ENCODE data around the gene VPS37D.

VPS37D gene

DNA sequence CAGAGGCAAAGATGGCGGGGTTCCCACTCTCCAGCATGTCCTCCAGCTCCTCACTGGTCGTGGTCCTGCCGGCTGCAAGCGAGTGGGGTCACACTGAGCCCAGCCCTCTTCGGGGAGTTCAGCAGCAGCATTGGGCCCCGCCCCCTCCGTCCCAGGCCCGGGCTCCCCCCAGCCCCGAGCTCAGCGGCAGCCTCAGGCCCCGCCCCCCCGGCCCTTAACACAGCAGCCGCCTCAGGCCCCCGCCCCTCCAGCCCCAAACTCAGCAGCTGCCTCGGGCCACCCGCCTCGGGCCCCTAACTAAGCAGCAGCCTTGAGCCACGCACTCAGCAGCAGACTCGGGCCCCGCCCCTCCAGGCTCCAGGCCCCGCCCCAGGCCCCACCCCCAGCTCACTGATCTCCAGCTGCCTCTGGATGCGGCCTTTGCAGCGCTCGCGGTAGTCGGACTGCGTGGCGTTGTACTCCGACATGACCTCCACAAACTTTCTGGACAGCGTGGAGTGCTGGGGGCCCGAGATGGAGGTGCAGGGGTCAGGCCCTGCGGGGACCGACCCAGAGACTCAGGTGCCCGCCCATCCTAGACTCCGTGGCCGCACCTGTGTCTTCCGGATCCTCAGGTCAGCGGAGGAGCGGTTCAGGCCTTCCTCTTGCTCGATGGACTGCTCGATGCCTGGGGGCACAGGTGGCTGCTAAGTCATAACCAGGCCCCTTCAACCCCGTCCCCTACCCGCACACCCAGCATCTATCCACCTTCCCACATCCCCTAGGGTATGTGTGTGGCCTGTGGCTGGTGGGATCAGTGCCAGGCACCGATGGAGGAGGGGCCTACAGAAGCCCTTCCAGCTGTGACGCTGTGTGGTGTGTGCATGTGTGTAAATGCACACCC is 36.4 kb downstream of the VPS37D start:
- no peak overlapping the region for H2AK5ac ChIP-seq (ENCODE audit: low read length)
- H3K4me2 ChIP-seq (ENCODE audit: low read length): no peak overlapping the region
- no peak overlapping the region for H3K18ac ChIP-seq (ENCODE audit: low read length)
- no peaks in the 10 kb centered on the region for H3K79me2 ChIP-seq (ENCODE audit: control insufficient read depth, insufficient read depth, low read length)
- H3K79me1 ChIP-seq (ENCODE audit: low read length): no peaks in the 10 kb centered on the region
- H3K4me1 ChIP-seq (ENCODE audit: control insufficient read depth, low read depth, low read length): no peaks in the 10 kb centered on the region
- no peak overlapping the region for H4K5ac ChIP-seq (ENCODE audit: low read length)
- H3K23ac ChIP-seq (ENCODE audit: low read length): no peak overlapping the region
- H3K36me3 ChIP-seq (ENCODE audit: control insufficient read depth, insufficient read depth, low read length): no peaks in the 10 kb centered on the region
- H2BK15ac ChIP-seq (replicated peaks; ENCODE audit: low read depth): no peak overlapping the region
- H3K27me3 ChIP-seq (ENCODE audit: insufficient read depth, low read length, poor library complexity): no peaks in the 10 kb centered on the region
- H3K56ac ChIP-seq (ENCODE audit: low read length): no peak overlapping the region
- H3K27ac ChIP-seq (ENCODE audit: low read depth, low read length): no peak overlapping the region
- no peak overlapping the region for H2BK120ac ChIP-seq (ENCODE audit: low read depth, low read length)
- H3K4me3 ChIP-seq (ENCODE audit: low read length): no peak overlapping the region
- no peak overlapping the region for H3K4ac ChIP-seq (ENCODE audit: low read depth, low read length)
- WGBS (ENCODE audit: extremely low coverage, insufficient coverage, low lambda C conversion rate): no CpG with 5 or more reads among the region's 45 CpGs
- peak; percentile 83 for DNase-seq
- H4K8ac ChIP-seq (ENCODE audit: low read depth, low read length): no peak overlapping the region
- H3K9ac ChIP-seq (ENCODE audit: low read length): peak overlapping the region; percentile 18
- no peak overlapping the region for H2BK5ac ChIP-seq (ENCODE audit: low read length)

- H3K23ac ChIP-seq (ENCODE audit: low read length): no peak overlapping the region
- H4K8ac ChIP-seq (ENCODE audit: low read depth, low read length): no peak overlapping the region
- H3K27ac ChIP-seq (ENCODE audit: low read depth, low read length): no peak overlapping the region
- no peak overlapping the region for H2BK120ac ChIP-seq (ENCODE audit: low read depth, low read length)
- H2AK5ac ChIP-seq (ENCODE audit: low read length): no peak overlapping the region
- no peak overlapping the region for H2BK5ac ChIP-seq (ENCODE audit: low read length)
- H3K79me1 ChIP-seq (ENCODE audit: low read length): no peaks in the 10 kb centered on the region
- no peak overlapping the region for H2BK15ac ChIP-seq (replicated peaks; ENCODE audit: low read depth)
- WGBS (ENCODE audit: extremely low coverage, insufficient coverage, low lambda C conversion rate): no CpG with 5 or more reads among the region's 23 CpGs
- no peak overlapping the region for H3K4ac ChIP-seq (ENCODE audit: low read depth, low read length)
- no peaks in the 10 kb centered on the region for H3K27me3 ChIP-seq (ENCODE audit: insufficient read depth, low read length, poor library complexity)
- H4K5ac ChIP-seq (ENCODE audit: low read length): no peak overlapping the region
- no peaks in the 10 kb centered on the region for H3K36me3 ChIP-seq (ENCODE audit: control insufficient read depth, insufficient read depth, low read length)
- no peak overlapping the region for H3K4me3 ChIP-seq (ENCODE audit: low read length)
- no peak overlapping the region for H3K9ac ChIP-seq (ENCODE audit: low read length)
- no peak overlapping the region for H3K4me2 ChIP-seq (ENCODE audit: low read length)
- H3K56ac ChIP-seq (ENCODE audit: low read length): no peak overlapping the region
- no peaks in the 10 kb centered on the region for H3K79me2 ChIP-seq (ENCODE audit: control insufficient read depth, insufficient read depth, low read length)
- no peak overlapping the region for H3K18ac ChIP-seq (ENCODE audit: low read length)
- DNase-seq: no peak
- H3K4me1 ChIP-seq (ENCODE audit: control insufficient read depth, low read depth, low read length): no peaks in the 10 kb centered on the region
These were observed 37.3 kb downstream of the VPS37D start for GRCh38 chr7:73704640-73705550.

- H2BK120ac ChIP-seq (ENCODE audit: low read depth, low read length): no peak overlapping the region
- H4K8ac ChIP-seq (ENCODE audit: low read depth, low read length): no peak overlapping the region
- DNase-seq: no peak
- no peaks in the 10 kb centered on the region for H3K4me1 ChIP-seq (ENCODE audit: control insufficient read depth, low read depth, low read length)
- no CpG with 5 or more reads among the region's 10 CpGs for WGBS (ENCODE audit: extremely low coverage, insufficient coverage, low lambda C conversion rate)
- no peaks in the 10 kb centered on the region for H3K79me2 ChIP-seq (ENCODE audit: control insufficient read depth, insufficient read depth, low read length)
- H2BK15ac ChIP-seq (replicated peaks; ENCODE audit: low read depth): no peak overlapping the region
- no peak overlapping the region for H3K9ac ChIP-seq (ENCODE audit: low read length)
- H3K4me2 ChIP-seq (ENCODE audit: low read length): no peak overlapping the region
- no peak overlapping the region for H3K4me3 ChIP-seq (ENCODE audit: low read length)
- no peak overlapping the region for H3K27ac ChIP-seq (ENCODE audit: low read depth, low read length)
- no peak overlapping the region for H4K5ac ChIP-seq (ENCODE audit: low read length)
- no peak overlapping the region for H3K23ac ChIP-seq (ENCODE audit: low read length)
- no peak overlapping the region for H2BK5ac ChIP-seq (ENCODE audit: low read length)
- no peaks in the 10 kb centered on the region for H3K79me1 ChIP-seq (ENCODE audit: low read length)
- H3K18ac ChIP-seq (ENCODE audit: low read length): no peak overlapping the region
- H3K56ac ChIP-seq (ENCODE audit: low read length): no peak overlapping the region
- no peak overlapping the region for H3K4ac ChIP-seq (ENCODE audit: low read depth, low read length)
- no peak overlapping the region for H2AK5ac ChIP-seq (ENCODE audit: low read length)
- H3K36me3 ChIP-seq (ENCODE audit: control insufficient read depth, insufficient read depth, low read length): no peaks in the 10 kb centered on the region
- no peaks in the 10 kb centered on the region for H3K27me3 ChIP-seq (ENCODE audit: insufficient read depth, low read length, poor library complexity)
These were observed 37.9 kb downstream of the VPS37D start for GRCh38 chr7:73705551-73705920.

DNA sequence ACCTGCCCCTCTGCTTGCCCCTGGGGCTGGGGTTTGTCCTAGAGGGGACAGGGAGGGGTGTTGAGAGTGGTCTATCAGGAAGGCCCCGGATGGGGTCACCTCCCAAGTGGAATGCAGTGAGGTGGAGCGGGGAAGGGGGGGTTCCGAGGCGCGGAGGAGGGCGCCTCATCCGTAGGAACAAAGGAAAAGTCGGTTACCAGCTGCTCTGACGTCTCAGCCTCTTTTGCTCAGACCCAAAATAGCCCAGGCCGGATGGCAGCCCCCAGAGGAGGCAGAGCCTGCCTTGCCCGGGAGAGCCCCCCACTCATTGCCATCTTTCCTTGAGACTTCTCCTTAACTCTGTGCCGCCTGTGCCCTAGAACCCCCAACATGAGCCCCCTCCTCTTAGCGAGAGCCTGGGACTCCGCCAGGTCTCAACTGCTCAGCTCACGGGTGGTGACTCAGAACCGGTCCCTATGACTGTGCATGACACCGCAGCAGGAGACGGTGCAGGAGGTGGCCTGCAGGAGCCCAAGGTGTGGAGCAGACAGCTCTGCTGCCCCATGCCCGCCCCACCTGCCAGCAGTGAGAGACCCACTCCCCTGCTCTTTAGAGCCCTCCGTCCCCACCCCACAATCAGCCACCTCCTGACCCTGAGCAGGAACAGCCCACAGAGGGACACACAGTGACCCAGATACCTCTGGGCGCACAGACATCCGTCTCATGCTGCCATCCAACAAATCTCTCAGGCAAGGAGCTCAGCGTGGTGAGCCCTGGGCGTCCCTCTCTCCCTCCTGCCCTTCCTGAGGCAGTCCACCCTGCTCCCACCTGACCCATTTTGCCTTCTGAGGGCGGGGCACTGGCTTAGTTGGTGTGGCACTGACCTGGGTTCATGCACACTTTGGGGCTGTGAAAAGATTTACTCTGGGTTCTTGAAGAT is 38.8 kb downstream of the VPS37D start:
- H3K79me2 ChIP-seq (ENCODE audit: control insufficient read depth, insufficient read depth, low read length): no peaks in the 10 kb centered on the region
- no peaks in the 10 kb centered on the region for H3K79me1 ChIP-seq (ENCODE audit: low read length)
- H3K27me3 ChIP-seq (ENCODE audit: insufficient read depth, low read length, poor library complexity): no peaks in the 10 kb centered on the region
- H3K4me1 ChIP-seq (ENCODE audit: control insufficient read depth, low read depth, low read length): no peaks in the 10 kb centered on the region
- H3K4me3 ChIP-seq (ENCODE audit: low read length): no peak overlapping the region
- no peak for DNase-seq
- no peak overlapping the region for H2BK120ac ChIP-seq (ENCODE audit: low read depth, low read length)
- H3K23ac ChIP-seq (ENCODE audit: low read length): no peak overlapping the region
- H3K18ac ChIP-seq (ENCODE audit: low read length): no peak overlapping the region
- H4K5ac ChIP-seq (ENCODE audit: low read length): no peak overlapping the region
- no CpG with 5 or more reads among the region's 25 CpGs for WGBS (ENCODE audit: extremely low coverage, insufficient coverage, low lambda C conversion rate)
- no peak overlapping the region for H3K27ac ChIP-seq (ENCODE audit: low read depth, low read length)
- no peak overlapping the region for H3K9ac ChIP-seq (ENCODE audit: low read length)
- H2AK5ac ChIP-seq (ENCODE audit: low read length): no peak overlapping the region
- H3K36me3 ChIP-seq (ENCODE audit: control insufficient read depth, insufficient read depth, low read length): no peaks in the 10 kb centered on the region
- H4K8ac ChIP-seq (ENCODE audit: low read depth, low read length): no peak overlapping the region
- no peak overlapping the region for H3K4ac ChIP-seq (ENCODE audit: low read depth, low read length)
- H3K56ac ChIP-seq (ENCODE audit: low read length): no peak overlapping the region
- no peak overlapping the region for H2BK15ac ChIP-seq (replicated peaks; ENCODE audit: low read depth)
- H3K4me2 ChIP-seq (ENCODE audit: low read length): no peak overlapping the region
- H2BK5ac ChIP-seq (ENCODE audit: low read length): no peak overlapping the region

DNA sequence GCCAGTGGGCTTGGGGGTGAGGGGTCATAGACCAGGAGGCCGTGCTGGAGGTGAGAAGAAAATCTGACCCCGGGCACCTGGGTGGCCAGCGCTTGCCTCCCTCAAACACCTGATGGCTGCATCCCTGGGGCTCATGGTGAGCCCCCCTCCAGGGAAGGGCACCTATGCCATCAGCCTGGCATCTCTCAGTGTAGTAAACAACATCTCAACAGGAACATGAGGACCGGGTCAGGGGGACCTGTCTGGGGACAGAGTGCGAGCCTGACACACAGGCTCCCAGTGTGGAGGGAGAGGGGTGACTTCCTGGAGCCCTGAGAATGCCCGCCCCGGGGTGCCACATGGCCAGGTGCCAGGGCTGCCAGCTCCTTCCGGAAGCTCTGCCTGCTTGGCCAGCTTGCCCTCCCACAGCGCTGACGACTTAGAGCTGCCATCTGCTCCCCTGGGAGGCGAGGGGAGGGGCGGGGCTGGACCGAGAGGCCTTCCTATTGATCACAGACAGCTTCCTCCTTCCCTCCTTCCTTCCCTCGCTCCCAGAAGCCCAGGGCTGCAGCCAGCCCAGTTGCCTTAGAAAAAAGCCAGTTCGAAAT is 39.5 kb downstream of the VPS37D start:
- no peak overlapping the region for H2BK15ac ChIP-seq (replicated peaks; ENCODE audit: low read depth)
- H3K4me3 ChIP-seq (ENCODE audit: low read length): no peak overlapping the region
- no peak for DNase-seq
- no peak overlapping the region for H3K9ac ChIP-seq (ENCODE audit: low read length)
- H2BK120ac ChIP-seq (ENCODE audit: low read depth, low read length): no peak overlapping the region
- no peak overlapping the region for H4K8ac ChIP-seq (ENCODE audit: low read depth, low read length)
- H3K4me2 ChIP-seq (ENCODE audit: low read length): no peak overlapping the region
- no peaks in the 10 kb centered on the region for H3K79me1 ChIP-seq (ENCODE audit: low read length)
- H3K23ac ChIP-seq (ENCODE audit: low read length): no peak overlapping the region
- H4K5ac ChIP-seq (ENCODE audit: low read length): no peak overlapping the region
- no peaks in the 10 kb centered on the region for H3K27me3 ChIP-seq (ENCODE audit: insufficient read depth, low read length, poor library complexity)
- H3K56ac ChIP-seq (ENCODE audit: low read length): no peak overlapping the region
- H2AK5ac ChIP-seq (ENCODE audit: low read length): no peak overlapping the region
- H3K4ac ChIP-seq (ENCODE audit: low read depth, low read length): no peak overlapping the region
- no peak overlapping the region for H2BK5ac ChIP-seq (ENCODE audit: low read length)
- no peaks in the 10 kb centered on the region for H3K4me1 ChIP-seq (ENCODE audit: control insufficient read depth, low read depth, low read length)
- no CpG with 5 or more reads among the region's 15 CpGs for WGBS (ENCODE audit: extremely low coverage, insufficient coverage, low lambda C conversion rate)
- H3K27ac ChIP-seq (ENCODE audit: low read depth, low read length): no peak overlapping the region
- no peaks in the 10 kb centered on the region for H3K79me2 ChIP-seq (ENCODE audit: control insufficient read depth, insufficient read depth, low read length)
- H3K18ac ChIP-seq (ENCODE audit: low read length): no peak overlapping the region
- no peaks in the 10 kb centered on the region for H3K36me3 ChIP-seq (ENCODE audit: control insufficient read depth, insufficient read depth, low read length)
